HG02571 (cell line): ENCODE data around the gene TCF12.

Experiments
- ATAC-seq: cut with Tn5 transposase; IDR thresholded peaks from one replicate; pipeline ENCODE4 v1.9.1; 2021; ENCODE audit warnings: mild to moderate bottlenecking, moderate library complexity; ENCODE audit not compliant: unreplicated experiment

The TCF12 gene

GRCh38 chr15:56918046-56918938 is at the start of gene TCF12:
TSS of gene TCF12 (plus strand) at chr15:56918644. CDS start at chr15:56919914, 1,270 bp downstream.
- peak; percentile 71 for ATAC-seq

DNA sequence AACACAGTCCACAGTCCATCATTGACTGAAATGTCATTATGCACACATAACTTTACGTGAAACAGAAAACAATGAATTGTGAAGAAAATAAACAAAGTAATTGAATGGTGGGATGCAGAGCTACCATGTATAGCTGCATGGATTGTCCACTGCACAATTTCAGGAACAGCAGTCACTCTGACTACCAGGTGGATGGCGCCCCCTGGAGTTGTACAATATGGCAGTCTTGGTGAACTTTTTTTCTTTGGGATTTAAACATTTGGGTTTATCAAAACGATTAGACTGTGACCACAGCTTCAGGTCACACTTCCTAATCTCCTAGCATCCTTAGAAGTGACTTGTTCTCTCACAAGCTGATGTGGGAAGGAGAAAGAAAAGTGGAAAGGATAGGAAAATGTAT is 48.9 kb upstream of the TCF12 start:
- ATAC-seq: no peak

DNA sequence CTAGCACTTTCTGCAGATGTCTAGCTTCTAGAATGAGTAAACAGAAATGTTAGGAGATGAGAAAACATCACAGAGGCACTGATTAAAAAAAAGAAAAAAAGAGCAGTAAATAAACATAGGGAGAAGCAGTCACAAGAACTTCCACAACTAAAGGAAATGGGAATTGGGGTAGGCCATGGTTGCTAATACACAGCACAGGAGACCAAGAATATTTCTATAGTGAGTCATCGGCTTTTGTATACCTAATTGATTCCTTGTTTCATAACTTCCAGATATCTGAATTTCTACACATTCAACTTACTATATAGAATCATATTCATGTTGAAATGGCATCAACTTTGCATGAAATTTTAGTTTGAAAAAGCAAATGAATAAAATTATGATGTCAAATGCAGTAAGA is 47.3 kb upstream of the TCF12 start:
- no peak for ATAC-seq

DNA sequence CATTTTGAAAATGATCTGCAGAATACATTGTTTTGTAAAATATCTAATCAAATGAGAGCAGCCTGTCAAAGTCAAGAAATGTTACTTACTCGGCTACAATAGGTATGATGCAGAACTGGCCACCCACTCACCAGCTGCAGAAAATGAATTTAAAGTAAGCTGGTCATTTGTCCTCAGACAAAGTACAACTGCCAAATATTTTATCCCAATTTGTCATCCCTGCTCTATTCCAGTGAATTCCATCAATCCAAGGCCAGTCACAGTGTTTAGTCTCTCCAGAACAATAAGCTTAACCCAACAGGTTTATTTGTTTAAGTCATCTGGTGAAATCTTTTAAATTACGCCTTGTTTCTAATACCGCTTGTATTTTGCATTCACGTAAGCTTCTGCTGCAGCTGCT is 46.6 kb upstream of the TCF12 start:
- no peak for ATAC-seq

DNA sequence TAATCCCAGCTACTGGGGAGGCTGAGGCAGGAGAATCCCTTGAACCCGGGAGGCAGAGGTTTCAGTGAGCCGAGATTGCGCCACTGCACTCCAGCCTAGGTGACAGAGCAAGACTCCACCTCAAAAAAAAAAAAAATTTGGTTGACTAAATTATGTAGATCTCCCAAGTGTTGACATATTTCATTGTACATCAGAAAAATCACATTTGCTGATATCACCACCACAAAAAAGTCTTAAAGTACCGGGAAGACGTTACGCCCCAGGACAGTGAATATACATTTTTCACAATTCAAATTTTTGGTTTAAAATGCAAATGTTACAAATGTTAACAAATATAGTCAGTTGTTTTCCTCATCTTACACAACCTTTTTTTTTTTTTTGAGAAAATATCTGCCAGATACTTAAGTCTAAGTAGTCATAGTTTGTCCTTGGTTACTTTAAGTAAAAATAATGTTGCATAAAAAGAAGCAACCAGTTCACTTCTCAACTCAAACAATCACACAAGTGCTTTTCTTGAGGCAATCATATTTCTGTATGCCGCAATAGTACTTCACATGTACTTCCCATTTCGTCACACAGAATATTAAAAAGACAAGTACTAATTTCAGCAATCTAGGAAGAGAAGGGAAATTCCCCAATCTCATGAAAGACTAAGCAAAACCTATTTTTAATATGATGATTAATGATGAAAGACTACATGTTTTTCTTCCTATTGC is 41.0 kb upstream of the TCF12 start:
- ATAC-seq: no peak

GRCh38 chr15:56879502-56879901 is 38.9 kb upstream of the TCF12 start:
- ATAC-seq: no peak

- ATAC-seq: no peak
Observed at GRCh38 chr15:56883088-56883487, 35.4 kb upstream of the TCF12 start.

DNA sequence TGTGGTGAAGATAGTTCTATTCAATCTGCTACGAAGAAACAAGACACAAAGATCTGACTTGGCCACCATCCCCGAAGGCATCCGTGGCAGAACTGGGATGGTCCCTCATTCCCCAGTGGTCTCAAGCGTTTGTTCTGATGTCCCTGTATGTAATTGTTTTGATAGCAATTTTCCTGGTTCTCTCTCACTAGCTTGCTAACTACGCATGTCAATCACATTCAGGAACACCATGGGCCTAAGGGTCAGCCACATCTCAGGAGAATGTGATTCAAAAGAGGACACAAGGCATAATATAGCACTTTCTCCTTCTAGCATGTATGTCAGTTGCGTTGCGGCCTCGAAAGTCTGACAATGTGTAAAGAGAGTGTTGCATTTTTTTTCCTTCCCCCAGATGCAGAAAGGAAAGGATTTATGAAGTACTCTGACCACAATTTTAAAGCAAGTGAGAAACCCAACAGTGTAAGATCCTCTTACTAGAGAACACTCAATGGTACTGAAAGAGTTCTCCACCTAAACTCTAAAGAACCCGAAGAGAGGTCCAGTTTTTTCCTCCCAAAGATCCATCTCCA is 32.0 kb upstream of the TCF12 start:
- ATAC-seq: no peak

DNA sequence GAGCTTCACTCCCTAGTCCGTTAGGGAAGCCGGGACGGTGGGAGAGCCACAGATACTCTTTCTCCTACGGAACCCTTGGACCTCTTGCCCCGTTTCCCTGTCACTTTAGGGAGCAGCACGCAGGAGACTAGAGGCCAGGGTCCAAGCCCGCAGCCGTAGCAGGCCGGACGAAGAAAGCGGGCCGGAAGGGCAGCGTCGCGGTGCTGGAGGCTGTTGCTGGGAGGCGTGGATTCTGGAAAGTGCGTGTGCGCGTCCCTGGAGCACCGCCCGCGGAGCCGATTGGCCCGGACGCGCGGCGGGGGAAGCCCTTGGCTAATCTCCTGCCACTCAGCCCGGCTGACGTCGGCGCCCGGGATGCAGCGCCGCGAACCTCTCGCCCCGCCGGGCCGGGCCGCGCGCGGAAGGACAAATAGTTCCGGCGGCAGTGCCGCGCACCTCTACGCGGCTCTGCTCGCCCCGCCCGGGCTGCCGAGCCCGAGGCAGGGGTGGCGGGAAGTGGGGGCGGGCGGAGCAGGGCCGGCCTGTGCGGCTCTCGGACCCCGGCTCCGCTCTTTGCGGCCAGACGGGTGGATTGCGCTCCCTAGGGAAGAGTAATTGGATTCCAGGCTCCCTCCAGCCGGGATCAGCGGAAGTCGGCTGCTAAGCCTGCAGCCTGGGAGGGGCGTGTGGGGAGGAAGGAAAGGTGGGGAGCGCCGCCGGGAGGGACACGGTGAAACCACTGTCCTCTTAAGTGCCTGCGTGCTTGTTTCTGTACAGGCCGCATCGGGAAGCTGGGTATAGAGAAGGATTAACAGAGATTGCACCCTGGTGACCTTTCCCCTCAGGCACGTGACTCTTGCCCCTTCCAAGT is 31.3 kb upstream of the TCF12 start:
- peak; percentile 89 for ATAC-seq

DNA sequence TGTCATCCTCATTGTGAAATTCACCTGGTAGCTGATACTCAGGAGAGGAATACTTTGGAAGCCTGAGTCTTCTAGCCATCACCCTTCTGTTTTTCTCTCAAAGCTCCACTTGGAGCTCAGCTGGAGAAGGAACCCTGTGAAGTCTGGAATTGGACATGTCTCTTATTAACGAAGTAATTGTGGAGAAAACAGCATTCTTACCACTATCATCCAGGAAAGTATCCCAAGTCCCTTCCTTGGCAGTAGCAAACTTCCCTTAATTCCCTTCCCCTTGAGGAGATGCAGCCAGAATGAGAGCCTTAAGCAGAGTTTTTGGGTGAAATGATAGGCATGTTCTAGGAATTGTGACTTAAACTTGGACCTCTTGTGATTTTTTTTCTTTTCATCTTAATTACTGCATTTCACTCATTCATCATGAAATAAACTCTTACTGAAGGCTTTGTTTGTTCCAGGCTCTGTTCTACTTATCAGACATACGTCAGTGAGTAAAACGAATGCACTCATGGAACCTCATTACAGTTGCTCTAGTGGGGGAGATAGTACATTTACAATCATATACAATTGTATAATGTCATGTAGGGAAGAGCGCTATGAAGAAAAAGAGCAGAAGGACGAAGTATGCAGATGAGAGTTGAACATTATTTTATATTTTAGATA is 30.5 kb upstream of the TCF12 start:
- ATAC-seq: no peak

GRCh38 chr15:56890038-56890437 is 28.4 kb upstream of the TCF12 start:
- no peak for ATAC-seq

DNA sequence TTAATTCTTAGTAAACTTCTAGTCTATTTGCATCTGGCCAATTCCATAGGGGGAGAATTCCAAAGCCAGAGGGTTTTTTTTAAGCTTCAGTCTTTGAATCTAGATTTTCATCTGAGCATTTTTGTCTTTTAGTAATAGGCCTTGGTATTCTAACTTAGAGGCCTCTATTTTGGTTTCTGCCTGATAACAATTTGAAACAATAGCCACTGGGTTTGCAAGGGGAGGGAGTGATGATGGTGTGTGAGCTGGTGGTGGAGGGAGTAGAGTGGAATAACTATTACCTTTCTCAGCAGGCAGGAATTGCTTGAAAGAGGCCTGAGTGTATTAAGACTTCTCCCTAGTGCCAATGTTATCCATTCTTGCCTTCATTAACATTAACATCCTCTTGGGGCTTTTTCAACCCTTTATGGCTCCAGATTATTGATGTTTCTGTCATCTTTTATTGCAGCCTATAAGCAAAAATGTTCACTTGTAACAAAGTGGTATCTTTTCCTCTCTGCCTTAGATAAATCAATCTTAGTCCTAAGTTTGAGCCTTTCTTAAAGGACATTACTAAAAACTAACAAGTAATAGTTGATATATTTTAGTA is 26.5 kb upstream of the TCF12 start:
- no peak for ATAC-seq

DNA sequence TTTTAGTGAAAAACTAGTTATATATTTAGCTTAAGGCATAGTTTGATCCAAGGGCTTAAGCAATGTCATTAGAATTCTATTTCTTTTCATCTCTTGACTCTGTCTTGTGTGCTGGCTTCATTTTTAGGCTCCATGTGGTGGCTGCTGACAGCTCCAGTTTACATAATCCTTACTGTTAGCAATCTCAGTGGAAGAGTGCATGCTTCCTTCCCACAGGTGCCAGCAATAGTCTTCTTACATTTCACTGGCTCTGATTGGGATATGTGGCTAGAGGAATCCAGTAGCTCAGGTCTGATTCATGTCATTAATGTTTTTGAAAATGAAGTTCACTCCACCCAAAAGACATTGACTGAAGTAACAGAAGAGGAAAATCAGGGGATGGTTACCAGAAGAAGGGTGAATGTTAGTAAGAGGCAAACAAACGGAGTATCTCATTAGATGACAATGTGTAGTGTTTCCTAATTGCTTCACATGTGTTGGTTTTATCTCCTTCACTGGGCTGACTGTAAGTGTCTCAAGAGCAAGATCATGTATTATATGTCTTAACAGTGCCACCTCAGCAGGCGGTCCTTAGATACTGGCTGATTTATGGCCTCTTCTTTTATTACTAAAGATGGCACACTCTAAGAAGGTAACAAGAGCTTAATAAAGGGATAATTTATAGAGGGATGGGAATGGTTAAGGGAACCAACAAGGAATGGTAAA is 25.6 kb upstream of the TCF12 start:
- no peak for ATAC-seq

DNA sequence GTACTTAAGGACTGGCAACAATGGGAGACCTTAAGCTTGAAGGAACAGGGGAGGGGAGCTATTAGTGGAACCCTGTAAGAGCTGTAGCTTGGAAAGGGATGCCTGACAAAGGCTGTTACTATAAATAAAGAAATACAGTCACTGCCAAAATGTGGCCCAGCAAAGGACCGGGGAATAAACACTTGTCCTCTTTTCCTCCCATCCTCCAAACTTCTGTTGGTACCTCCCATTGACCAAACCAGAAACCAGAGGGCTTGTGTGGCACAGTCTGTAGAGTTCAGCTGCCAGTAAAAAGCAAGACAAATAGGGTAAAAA is 25.1 kb upstream of the TCF12 start:
- no peak for ATAC-seq

DNA sequence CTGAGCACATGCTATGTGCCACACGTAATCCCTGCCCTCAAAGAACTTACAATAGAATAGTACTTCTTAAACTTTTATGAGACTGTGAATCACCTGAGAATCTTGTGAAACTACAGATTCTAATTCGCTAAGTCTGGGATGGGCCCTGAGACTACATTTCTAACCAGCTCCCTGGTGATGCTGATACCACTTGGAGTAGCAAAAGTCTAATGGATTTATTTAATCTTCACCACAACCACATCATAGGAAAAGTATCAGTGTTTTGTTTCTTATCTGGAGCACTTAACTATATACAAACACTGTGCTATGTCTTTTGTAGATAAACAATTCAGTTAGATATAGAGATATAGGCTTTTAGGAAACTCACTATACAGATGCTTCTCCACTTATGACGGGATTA is 23.8 kb upstream of the TCF12 start:
- ATAC-seq: no peak

DNA sequence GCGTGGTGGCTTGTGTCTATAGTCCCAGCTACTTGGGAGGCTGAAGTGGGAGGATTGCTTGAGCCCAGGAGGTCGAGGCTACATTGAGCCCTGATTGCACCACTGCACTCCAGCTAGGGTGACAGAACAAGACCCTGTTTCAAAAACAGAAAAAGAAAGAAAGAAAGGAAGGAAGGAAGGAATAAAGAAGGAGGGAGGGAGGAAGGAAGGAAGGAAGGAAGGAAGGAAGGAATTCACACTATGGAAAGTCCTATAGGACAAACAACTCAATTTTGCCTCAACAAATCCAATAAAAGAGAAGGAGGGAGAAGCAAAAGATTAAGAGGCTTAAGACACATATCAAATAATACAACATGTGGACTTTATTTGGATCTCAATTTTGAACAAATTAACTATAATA is 16.5 kb upstream of the TCF12 start:
- ATAC-seq: no peak

GRCh38 chr15:56906766-56907165 is 11.7 kb upstream of the TCF12 start:
- no peak for ATAC-seq

GRCh38 chr15:56910801-56911200 is 7.6 kb upstream of the TCF12 start:
- no peak for ATAC-seq

GRCh38 chr15:56913241-56913640 is 5.2 kb upstream of the TCF12 start:
- no peak for ATAC-seq

DNA sequence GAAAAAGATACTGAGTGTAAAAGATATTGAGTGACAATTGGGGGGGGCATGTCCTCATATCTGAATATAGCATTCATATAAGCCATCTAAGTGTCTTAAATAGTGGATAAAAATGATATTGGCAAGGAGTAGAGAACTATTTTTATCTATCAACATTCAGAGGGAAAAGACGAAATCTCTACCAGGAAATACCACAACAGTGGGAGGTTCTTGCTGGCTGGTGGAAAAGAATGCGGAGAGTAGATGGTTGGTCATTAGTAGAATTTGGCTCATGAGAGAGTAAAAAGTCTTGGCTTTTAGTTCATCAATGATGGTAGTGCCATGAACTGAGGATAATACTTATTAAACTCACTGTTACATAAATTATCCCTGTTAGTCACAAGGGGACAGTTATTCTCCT is 4.8 kb upstream of the TCF12 start:
- ATAC-seq: no peak
